ENCODE data around the gene M1AP.

The M1AP gene

GRCh38 chr2:74648009-74648443 lies at the start of gene M1AP:
M1AP (minus strand) TSS chr2:74648330; CDS start chr2:74640275, 8,055 bp downstream.
- no peak for DNase-seq

GRCh38 chr2:74696829-74697228 lies 48.7 kb upstream of the M1AP start:
- no peak for DNase-seq

- DNase-seq, result no peak
These were observed 47.5 kb upstream of the M1AP start for GRCh38 chr2:74695663-74696062.

- no peak for DNase-seq
These were observed 46.2 kb upstream of the M1AP start for GRCh38 chr2:74694281-74694680.

GRCh38 chr2:74693668-74694067 lies 45.5 kb upstream of the M1AP start:
- DNase-seq, result no peak

- no peak for DNase-seq
These were observed 45.1 kb upstream of the M1AP start for GRCh38 chr2:74693213-74693612.

GRCh38 chr2:74691929-74692328 lies 43.8 kb upstream of the M1AP start:
- DNase-seq, result no peak

- DNase-seq, result peak; percentile 43
These were observed 42.4 kb upstream of the M1AP start for GRCh38 chr2:74690571-74690970.

GRCh38 chr2:74689671-74690070 lies 41.5 kb upstream of the M1AP start:
- DNase-seq, result no peak

GRCh38 chr2:74688881-74689280 lies 40.8 kb upstream of the M1AP start:
- no peak for DNase-seq

- DNase-seq, result no peak
These were observed 37.3 kb upstream of the M1AP start for GRCh38 chr2:74685408-74685807.

- DNase-seq, result no peak
These were observed 34.4 kb upstream of the M1AP start for GRCh38 chr2:74682501-74682900.

- DNase-seq, result no peak
These were observed 31.5 kb upstream of the M1AP start for GRCh38 chr2:74679615-74680014.

- DNase-seq, result no peak
These were observed 28.2 kb upstream of the M1AP start for GRCh38 chr2:74676331-74676730.

- DNase-seq, result no peak
These were observed 27.0 kb upstream of the M1AP start for GRCh38 chr2:74675090-74675489.

- no peak for DNase-seq
These were observed 25.8 kb upstream of the M1AP start for GRCh38 chr2:74673826-74674528.

- no peak for DNase-seq
These were observed 23.3 kb upstream of the M1AP start for GRCh38 chr2:74671479-74671878.

GRCh38 chr2:74670263-74670662 lies 22.1 kb upstream of the M1AP start:
- no peak for DNase-seq

- no peak for DNase-seq
These were observed 20.0 kb upstream of the M1AP start for GRCh38 chr2:74668087-74668486.

- no peak for DNase-seq
These were observed 11.3 kb upstream of the M1AP start for GRCh38 chr2:74659462-74659861.

GRCh38 chr2:74658516-74658915 lies 10.4 kb upstream of the M1AP start:
- no peak for DNase-seq

- no peak for DNase-seq
These were observed 7.4 kb upstream of the M1AP start for GRCh38 chr2:74655579-74655978.

GRCh38 chr2:74653985-74654882 lies 6.1 kb upstream of the M1AP start, which contains the start of gene SEMA4F:
SEMA4F (plus strand) TSS chr2:74654247; CDS start chr2:74654377, 130 bp downstream.
- peak; percentile 69 for DNase-seq

- DNase-seq, result no peak
These were observed 5.5 kb upstream of the M1AP start for GRCh38 chr2:74653589-74653984.

All from NCI-H524 treated with DMSO at 0.1 percent for 48 hours (cell line).